HEK293 (cell line): Measurements from ENCODE around the gene TSHR.
"Not testable (repeated sequence)": the region's sequence is repeated elsewhere in the genome, so short reads cannot be mapped to it uniquely, and the experiment has no call there.

Experiments used
- CTCF ChIA-PET: fragments of 350-600 bp; formaldehyde crosslinking; extraction: SDS; loops from one replicate; lab custom pipeline; 2021; ENCODE audit warnings: antibody characterized with exemption; lab: Yijun Ruan, JAX
- POLR2A ChIA-PET: fragments of 300-600 bp; formaldehyde crosslinking; extraction: SDS; loops from one replicate; lab custom pipeline; 2020; ENCODE audit warnings: antibody characterized with exemption, inconsistent platforms; lab: Yijun Ruan, JAX
- H3K27ac ChIP-seq: fragments of 200-500 bp; sonication (Bioruptor generic); 2 replicates; pipeline ENCODE4 v1.5.1; 2014; ENCODE audit warnings: low read depth, low read length, control low read depth, inconsistent platforms; ENCODE audit errors: extremely low read depth
- H3K36me3 ChIP-seq, 2 experiments: fragments of 200-500 bp in 1 of 2; sonication (Bioruptor generic) in 1 of 2; 1 replicate in 1 of 2; 2 replicates in 1 of 2; pipeline ENCODE4 v1.5.1; 2014 to 2017; ENCODE audit warnings: inconsistent platforms in 2 of 2, low read length in 2 of 2; ENCODE audit not compliant: control insufficient read depth in 2 of 2, insufficient read depth in 1 of 2
- H3K4me1 ChIP-seq: fragments of 200-500 bp; sonication (Bioruptor generic); 2 replicates; pipeline ENCODE4 v1.5.1; 2014; ENCODE audit warnings: mild to moderate bottlenecking, low read length, inconsistent platforms; ENCODE audit not compliant: control insufficient read depth, insufficient read depth
- H3K4me3 ChIP-seq: 2 replicates; pipeline ENCODE4 v1.5.1; 2011; ENCODE audit warnings: low read depth, mild to moderate bottlenecking, control low read depth, low read length, moderate library complexity
- H3K9me3 ChIP-seq: fragments of 200-500 bp; sonication (Bioruptor generic); 2 replicates; pipeline ENCODE4 v1.5.1; 2014; ENCODE audit warnings: low read depth, low read length, inconsistent platforms; ENCODE audit not compliant: control insufficient read depth, insufficient read depth
- BCL11A ChIP-seq: fragments of 450-650 bp; formaldehyde crosslinking; IDR thresholded peaks from 2 replicates; pipeline ENCODE4 v1.5.1; 2016; ENCODE audit warnings: low read depth, missing biosample characterization, missing genetic modification characterization
- CTCF ChIP-seq: fragments of 450-650 bp; formaldehyde crosslinking; IDR thresholded peaks from 2 replicates; pipeline ENCODE4 v1.5.1; 2016; ENCODE audit warnings: missing biosample characterization, missing genetic modification characterization
- MZF1 ChIP-seq: fragments of 450-650 bp; formaldehyde crosslinking; IDR thresholded peaks from 2 replicates; pipeline ENCODE4 v1.5.1; 2017; ENCODE audit warnings: missing biosample characterization, missing genetic modification characterization, borderline replicate concordance
- WT1 ChIP-seq: fragments of 450-650 bp; formaldehyde crosslinking; IDR thresholded peaks from 2 replicates; pipeline ENCODE4 v1.5.1; 2016; ENCODE audit warnings: missing biosample characterization, missing genetic modification characterization
- ZBTB17 ChIP-seq: fragments of 450-650 bp; formaldehyde crosslinking; IDR thresholded peaks from 2 replicates; pipeline ENCODE4 v1.5.1; 2016; ENCODE audit warnings: missing biosample characterization, missing genetic modification characterization
- ZNF16 ChIP-seq: fragments of 450-650 bp; formaldehyde crosslinking; IDR thresholded peaks from 2 replicates; pipeline ENCODE4 v1.5.1; 2016; ENCODE audit warnings: low read depth, missing biosample characterization, missing genetic modification characterization
- ZNF239 ChIP-seq: fragments of 450-650 bp; formaldehyde crosslinking; IDR thresholded peaks from 2 replicates; pipeline ENCODE4 v1.5.1; 2016; ENCODE audit warnings: missing biosample characterization, missing genetic modification characterization
- ZNF324 ChIP-seq: fragments of 450-650 bp; formaldehyde crosslinking; IDR thresholded peaks from 2 replicates; pipeline ENCODE4 v1.5.1; 2016; ENCODE audit warnings: missing biosample characterization, missing genetic modification characterization
- ZNF548 ChIP-seq: fragments of 450-650 bp; formaldehyde crosslinking; IDR thresholded peaks from 2 replicates; pipeline ENCODE4 v1.5.1; 2016; ENCODE audit warnings: missing biosample characterization, missing genetic modification characterization
- ZNF621 ChIP-seq: fragments of 450-650 bp; formaldehyde crosslinking; IDR thresholded peaks from 2 replicates; pipeline ENCODE4 v1.5.1; 2017; ENCODE audit warnings: missing biosample characterization, missing genetic modification characterization
- ZNF639 ChIP-seq: fragments of 450-650 bp; formaldehyde crosslinking; IDR thresholded peaks from 2 replicates; pipeline ENCODE4 v1.5.1; 2016; ENCODE audit warnings: missing biosample characterization, missing genetic modification characterization
- ZNF658 ChIP-seq: fragments of 450-650 bp; formaldehyde crosslinking; IDR thresholded peaks from 2 replicates; pipeline ENCODE4; 2016; ENCODE audit warnings: missing biosample characterization, missing genetic modification characterization
- ZNF670 ChIP-seq: fragments of 450-650 bp; formaldehyde crosslinking; IDR thresholded peaks from 2 replicates; pipeline ENCODE4 v1.5.1; 2016; ENCODE audit warnings: missing biosample characterization, missing genetic modification characterization, low read depth
- ZNF785 ChIP-seq: fragments of 450-650 bp; formaldehyde crosslinking; IDR thresholded peaks from 2 replicates; pipeline ENCODE4 v1.5.1; 2016; ENCODE audit warnings: missing biosample characterization, missing genetic modification characterization
- ZSCAN23 ChIP-seq: fragments of 450-650 bp; formaldehyde crosslinking; IDR thresholded peaks from 2 replicates; pipeline ENCODE4 v1.5.1; 2016; ENCODE audit warnings: missing biosample characterization, missing genetic modification characterization

The TSHR gene

GRCh38 chr14:81110186-81110585 lies 154.8 kb downstream of the TSHR start:
- CTCF ChIA-PET, result no interaction called here
- Histone ChIP-seq H3K4me1 (no peaks in the 10 kb centered on the region), H3K4me3 (no peak overlapping the region), H3K9me3 (no peaks in the 10 kb centered on the region), H3K27ac (no peak overlapping the region), H3K36me3 (no peaks in the 10 kb centered on the region)
- TF ChIP-seq ZNF639 (tag by site-specific recombination) (no peak), ZBTB17 (tag by site-specific recombination) (no peak), ZNF785 (tag by site-specific recombination) (no peak), ZNF239 (tag by site-specific recombination) (no peak)
- POLR2A ChIA-PET, result no interaction called here

GRCh38 chr14:81113176-81113575 lies 157.8 kb downstream of the TSHR start:
- no peaks in the 10 kb centered on the region for H3K4me1 ChIP-seq
- H3K27ac ChIP-seq, result no peak overlapping the region
- POLR2A ChIA-PET, result no interaction called here
- H3K36me3 ChIP-seq, result no peaks in the 10 kb centered on the region
- no peaks in the 10 kb centered on the region for H3K9me3 ChIP-seq
- TF ChIP-seq MZF1 (tag by site-specific recombination) (no peak), ZNF670 (no peak), ZNF324 (no peak), ZNF621 (tag by site-specific recombination) (no peak), CTCF (tag by site-specific recombination) (no peak), ZNF548 (tag by site-specific recombination) (no peak), BCL11A (tag by site-specific recombination) (no peak)
- CTCF ChIA-PET, result no interaction called here
- no peak overlapping the region for H3K4me3 ChIP-seq

GRCh38 chr14:81113945-81114820 lies 158.8 kb downstream of the TSHR start:
- H3K27ac ChIP-seq, H3K4me1 ChIP-seq, H3K9me3 ChIP-seq, H3K4me3 ChIP-seq, H3K36me3 ChIP-seq, CTCF ChIA-PET, POLR2A ChIA-PET: not testable (repeated sequence)

- POLR2A ChIA-PET, result no interaction called here
- CTCF ChIA-PET, result interaction anchor here (0.6 kb wide), 2 partner anchors 349 to 384 kb away, joined by 3 to 5 read pairs; no protein-coding TSS in a partner anchor
- H3K9me3 ChIP-seq, result no peaks in the 10 kb centered on the region
- no peaks in the 10 kb centered on the region for H3K36me3 ChIP-seq
- H3K4me1 ChIP-seq, result no peaks in the 10 kb centered on the region
- H3K4me3 ChIP-seq, result no peak overlapping the region
- TF ChIP-seq ZNF16, result no peak
- TF ChIP-seq ZNF658, result no peak
- TF ChIP-seq ZSCAN23 (tag by site-specific recombination), result no peak
- TF ChIP-seq WT1 (tag by site-specific recombination), result no peak
- H3K27ac ChIP-seq, result no peak overlapping the region
Observed at GRCh38 chr14:81120501-81120900, 165.1 kb downstream of the TSHR start.
